WTC11 (cell line): ENCODE measurements around the gene STUB1.

Experiments used
- CTCF ChIP-seq: fragments of 200-600 bp; IDR thresholded peaks from 2 replicates; pipeline ENCODE4 v1.8.0; 2022; ENCODE audit warnings: antibody characterized with exemption
- ELF4 ChIP-seq: sonication (generic); formaldehyde crosslinking; IDR thresholded peaks from 2 replicates; pipeline ENCODE4 v1.8.1; 2022; ENCODE audit warnings: low read depth, mild to moderate bottlenecking, moderate library complexity, missing genetic modification reagents
- PRDM15 ChIP-seq: sonication (generic); formaldehyde crosslinking; IDR thresholded peaks from 2 replicates; pipeline ENCODE4 v1.8.0; 2022; ENCODE audit warnings: missing genetic modification reagents
- SP1 ChIP-seq: sonication (generic); formaldehyde crosslinking; conservative IDR thresholded peaks from 2 replicates; pipeline ENCODE4 v1.8.1; 2022; ENCODE audit warnings: missing genetic modification reagents
- ZNF281 ChIP-seq: sonication (generic); formaldehyde crosslinking; IDR thresholded peaks from 2 replicates; pipeline ENCODE4 v1.8.0; 2023; ENCODE audit warnings: mild to moderate bottlenecking, missing genetic modification reagents
- ZNF671 ChIP-seq: fragments of 250-450 bp; sonication (Bioruptor Pico); IDR thresholded peaks from 2 replicates; pipeline ENCODE4 v1.8.0; 2021; ENCODE audit warnings: mild to moderate bottlenecking

GRCh38 chr16:694863-695354 is 14.7 kb downstream of the STUB1 start:
- no peak for TF ChIP-seq SP1 (CRISPR knock-in tag)
- TF ChIP-seq ZNF671 (CRISPR knock-in tag) = no peak
- no peak for TF ChIP-seq ZNF281 (CRISPR knock-in tag)
- TF ChIP-seq CTCF = no peak
- TF ChIP-seq PRDM15 (CRISPR knock-in tag) = no peak
- no peak for TF ChIP-seq ELF4 (CRISPR knock-in tag)
